Effector memory CD8-positive, alpha-beta T cell (primary cell): Measurements from ENCODE around the gene REEP5.
"Not testable (repeated sequence)": the region's sequence is repeated elsewhere in the genome, so short reads cannot be mapped to it uniquely, and the experiment has no call there.

Experiments used
- ATAC-seq: fragments of 150-1000 bp; cut with Tn5 transposase; replicated peaks from 2 replicates; pipeline ENCODE4 v1.10.0; 2021; ENCODE audit warnings: mild to moderate bottlenecking, moderate library complexity
- DNase-seq, 3 experiments: peaks; one replicate each; pipeline ENCODE4 v3.0.0; 2021
- H3K27ac Mint-ChIP-seq, 2 donors: one replicate each; pipeline ENCODE4 v1.8.0; 2022; ENCODE audit warnings: mild to moderate bottlenecking in 2 of 2, mixed read lengths in 2 of 2, moderate library complexity in 2 of 2
- H3K27me3 Mint-ChIP-seq, 2 donors: one replicate each; pipeline ENCODE4 v1.8.0; 2022; ENCODE audit warnings: mixed read lengths in 2 of 2
- H3K36me3 Mint-ChIP-seq: one replicate; pipeline ENCODE4 v1.8.0; 2022; ENCODE audit warnings: mild to moderate bottlenecking, moderate library complexity, mixed read lengths; ENCODE audit not compliant: insufficient read depth
- H3K4me1 Mint-ChIP-seq, 2 donors: one replicate each; pipeline ENCODE4 v1.8.0; 2022; ENCODE audit warnings: low read depth in 2 of 2, mixed read lengths in 2 of 2
- H3K4me3 Mint-ChIP-seq, 2 donors: one replicate each; pipeline ENCODE4 v1.8.0; 2022; ENCODE audit warnings: mild to moderate bottlenecking in 2 of 2, mixed read lengths in 2 of 2, moderate library complexity in 2 of 2
- H3K9me3 Mint-ChIP-seq, 2 donors: one replicate each; pipeline ENCODE4 v1.8.0; 2022; ENCODE audit warnings: mixed read lengths in 2 of 2
- total RNA-seq, 9 experiments: gene quantifications; one replicate each; lab custom pipeline; 2026; lab: John Stamatoyannopoulos, UW

Gene REEP5
- 36.3 to 147 (median 116) reads per million in 9 experiments for total RNA-seq

DNA sequence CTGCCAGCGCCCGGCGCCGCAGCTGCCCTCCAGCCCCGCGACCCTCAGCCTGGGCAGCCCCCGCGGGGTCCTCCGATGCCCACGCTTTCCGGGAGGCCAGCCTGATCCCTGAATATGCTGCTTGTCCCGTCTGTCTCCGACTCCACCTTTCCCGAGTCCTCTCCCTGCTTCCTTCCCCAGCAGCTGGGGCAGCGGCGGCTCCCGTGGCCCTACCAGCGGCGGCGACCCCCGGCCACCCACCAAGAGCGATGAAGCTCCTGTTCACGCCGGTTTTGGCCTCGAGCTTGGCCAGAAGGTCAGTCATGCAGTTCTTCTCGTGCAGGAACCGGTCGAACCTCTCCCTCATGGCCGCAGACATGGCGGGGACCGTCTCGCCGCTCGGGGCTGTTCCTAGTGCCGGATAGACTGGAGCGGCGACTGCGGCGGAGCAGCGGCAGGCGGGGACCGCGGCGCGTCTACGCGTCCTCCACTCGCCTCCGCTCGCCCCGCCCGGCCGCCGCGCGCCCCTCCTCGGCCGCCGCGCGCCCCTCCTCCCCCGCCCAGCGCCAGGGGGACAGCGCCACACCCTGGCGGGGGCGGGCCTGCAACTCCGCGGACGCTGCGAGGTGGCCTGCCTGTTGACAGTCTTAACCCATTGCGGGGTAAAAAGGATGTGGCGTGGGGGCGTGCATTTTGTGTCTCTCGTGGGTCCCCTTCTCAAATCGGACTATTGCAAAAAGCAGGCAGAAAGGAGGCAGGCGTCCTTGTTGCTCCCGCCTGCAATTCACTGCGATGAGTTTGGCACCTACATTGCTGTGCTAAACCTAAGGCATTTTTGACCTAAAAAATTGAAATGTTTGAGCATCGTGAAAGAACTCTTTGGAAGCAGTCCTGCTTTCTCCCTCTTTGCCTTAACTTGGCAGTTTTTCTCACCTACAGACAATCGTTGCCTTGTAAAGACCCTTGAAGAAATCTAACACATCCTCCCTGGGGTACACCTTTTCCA, at the start of gene REEP5:
Gene REEP5, minus strand, starts transcription at position 395 of the 985 bp plus-strand sequence. Its CDS starts 37 bp downstream, at position 358.
- DNase-seq = peak; percentile 80 to 85 (median 81)
- Mint-ChIP-seq H3K4me1 (peaks cover 46 to 58% of the 10 kb centered on the region in 2 donors), H3K27ac (peak within 1 kb of the TSS; percentile 82 to 96), H3K9me3 (no peaks in the 10 kb centered on the region), H3K36me3 (peaks cover 38% of the 10 kb centered on the region), H3K27me3 (no peaks in the 10 kb centered on the region), H3K4me3 (peak within 1 kb of the TSS; percentile 98 to 99)
- peak; percentile 73 for ATAC-seq

GRCh38 chr5:112971276-112971675, 49.2 kb upstream of the REEP5 start:
- Mint-ChIP-seq H3K27ac (no peak overlapping the region), H3K4me1 (peaks cover 8 to 14% of the 10 kb centered on the region in 2 donors), H3K27me3 (no peaks in the 10 kb centered on the region), H3K36me3 (peaks cover 9% of the 10 kb centered on the region), H3K4me3 (no peak overlapping the region), H3K9me3 (no peaks in the 10 kb centered on the region)
- ATAC-seq (no peak), DNase-seq (no peak)

DNA sequence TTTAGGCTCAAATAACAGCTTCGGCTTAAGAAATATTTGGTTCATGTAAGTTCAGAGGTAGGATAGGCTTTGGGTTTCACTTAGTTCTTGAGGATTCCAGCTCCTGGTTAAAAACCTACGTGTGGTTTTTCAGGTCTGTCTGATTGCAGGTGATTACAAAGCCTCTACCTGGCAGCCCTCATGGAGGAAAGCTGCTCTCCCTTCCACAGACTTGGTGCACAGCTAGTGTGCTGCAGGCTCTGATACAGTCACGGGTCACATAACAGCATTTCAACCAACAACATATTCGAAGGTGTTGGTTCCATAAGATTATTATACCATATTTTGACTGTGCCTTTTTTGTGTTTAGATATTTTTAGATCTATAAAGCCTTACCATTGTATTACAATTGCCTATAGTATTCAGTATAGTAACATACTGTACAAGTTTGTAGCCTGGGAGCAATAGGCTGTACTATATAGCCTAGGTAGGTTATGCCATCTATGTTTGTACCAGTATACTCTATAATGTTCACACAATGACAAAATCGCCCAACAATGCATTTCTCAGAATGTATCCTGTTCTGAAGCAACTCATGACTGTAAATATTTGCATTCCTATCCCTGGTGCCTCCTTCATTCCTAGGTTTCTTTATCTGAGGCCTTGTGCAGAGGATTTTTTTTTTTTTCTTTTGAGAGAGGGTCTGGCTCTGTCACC, 46.5 kb upstream of the REEP5 start:
- DNase-seq = no peak
- H3K4me1 Mint-ChIP-seq = peaks cover 2 to 6% of the 10 kb centered on the region in 2 donors
- H3K4me3 Mint-ChIP-seq = no peak overlapping the region
- H3K9me3 Mint-ChIP-seq = no peaks in the 10 kb centered on the region
- no peaks in the 10 kb centered on the region for H3K36me3 Mint-ChIP-seq
- ATAC-seq = no peak
- H3K27me3 Mint-ChIP-seq = no peaks in the 10 kb centered on the region
- H3K27ac Mint-ChIP-seq = no peak overlapping the region

DNA sequence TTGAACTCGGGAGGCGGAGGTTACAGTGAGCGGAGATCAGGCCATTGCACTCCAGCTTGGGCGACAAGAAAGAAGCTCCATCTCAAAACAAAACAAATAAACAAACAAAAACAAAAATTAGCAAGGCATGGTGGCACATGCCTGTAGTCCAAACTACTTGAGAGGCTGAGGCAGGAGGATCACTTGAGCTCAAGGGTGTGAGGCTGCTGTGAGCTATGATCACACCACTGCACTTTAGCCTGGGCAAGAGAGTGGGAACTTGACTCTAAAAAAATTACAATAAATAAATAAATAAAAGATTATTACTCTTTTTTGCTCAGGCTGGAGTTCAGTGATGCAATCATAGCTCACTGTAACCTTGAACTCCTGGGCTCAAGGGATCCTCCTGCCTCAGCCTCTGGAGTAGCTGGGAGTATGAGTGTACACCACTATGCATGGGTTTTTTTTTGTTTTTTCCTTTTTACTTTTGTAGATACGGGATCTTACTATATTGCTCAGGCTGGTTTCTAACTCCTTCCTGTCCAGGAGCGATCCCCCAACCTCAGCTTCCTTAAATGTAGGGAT, 45.6 kb upstream of the REEP5 start:
- Mint-ChIP-seq H3K36me3 (no peaks in the 10 kb centered on the region), H3K9me3 (no peaks in the 10 kb centered on the region), H3K27ac (no peak overlapping the region), H3K4me1 (peaks cover 2 to 11% of the 10 kb centered on the region in 2 donors), H3K27me3 (no peaks in the 10 kb centered on the region), H3K4me3 (no peak overlapping the region)
- ATAC-seq (no peak), DNase-seq (no peak)

DNA sequence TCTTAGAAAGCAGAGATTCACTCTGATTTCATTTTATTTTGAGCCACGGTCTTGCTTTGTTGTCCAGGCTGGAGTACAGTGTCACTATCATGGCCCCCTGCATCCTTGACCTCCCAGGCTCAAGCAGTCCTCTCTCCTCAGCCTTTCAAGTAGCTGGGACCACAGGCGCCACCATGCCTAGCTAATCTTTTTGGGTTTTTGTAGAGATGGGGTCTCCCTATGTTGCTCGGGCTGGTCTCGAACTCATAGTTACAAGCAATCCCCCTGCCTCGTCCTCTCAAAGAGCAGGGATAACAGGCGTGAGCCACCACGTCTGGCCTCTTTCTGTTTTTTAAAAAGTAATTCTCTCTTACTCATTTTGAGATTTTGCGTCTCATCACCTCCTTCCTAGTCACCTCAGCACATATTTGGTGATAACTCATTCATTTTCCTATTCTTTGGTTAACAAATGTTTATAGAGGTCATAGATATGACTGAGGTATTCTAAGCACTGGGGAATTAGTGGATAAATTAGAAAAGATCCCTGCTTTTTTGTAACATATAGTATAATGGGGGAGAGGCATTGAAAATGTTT, 43.8 kb upstream of the REEP5 start:
- peaks cover 2 to 11% of the 10 kb centered on the region in 2 donors for H3K4me1 Mint-ChIP-seq
- no peak overlapping the region for H3K27ac Mint-ChIP-seq
- no peak overlapping the region for H3K4me3 Mint-ChIP-seq
- no peaks in the 10 kb centered on the region for H3K36me3 Mint-ChIP-seq
- no peak for ATAC-seq
- no peaks in the 10 kb centered on the region for H3K27me3 Mint-ChIP-seq
- DNase-seq = no peak
- H3K9me3 Mint-ChIP-seq = no peaks in the 10 kb centered on the region

- not testable (repeated sequence) for H3K4me3 Mint-ChIP-seq, DNase-seq, H3K27me3 Mint-ChIP-seq, H3K9me3 Mint-ChIP-seq, ATAC-seq, H3K36me3 Mint-ChIP-seq
- Mint-ChIP-seq H3K4me1 (peaks cover 2 to 11% of the 10 kb centered on the region in 2 donors), H3K27ac (peak overlapping the region in 1 of 2 donors; percentile 20)
These were observed 41.3 kb upstream of the REEP5 start for GRCh38 chr5:112963374-112963733.

DNA sequence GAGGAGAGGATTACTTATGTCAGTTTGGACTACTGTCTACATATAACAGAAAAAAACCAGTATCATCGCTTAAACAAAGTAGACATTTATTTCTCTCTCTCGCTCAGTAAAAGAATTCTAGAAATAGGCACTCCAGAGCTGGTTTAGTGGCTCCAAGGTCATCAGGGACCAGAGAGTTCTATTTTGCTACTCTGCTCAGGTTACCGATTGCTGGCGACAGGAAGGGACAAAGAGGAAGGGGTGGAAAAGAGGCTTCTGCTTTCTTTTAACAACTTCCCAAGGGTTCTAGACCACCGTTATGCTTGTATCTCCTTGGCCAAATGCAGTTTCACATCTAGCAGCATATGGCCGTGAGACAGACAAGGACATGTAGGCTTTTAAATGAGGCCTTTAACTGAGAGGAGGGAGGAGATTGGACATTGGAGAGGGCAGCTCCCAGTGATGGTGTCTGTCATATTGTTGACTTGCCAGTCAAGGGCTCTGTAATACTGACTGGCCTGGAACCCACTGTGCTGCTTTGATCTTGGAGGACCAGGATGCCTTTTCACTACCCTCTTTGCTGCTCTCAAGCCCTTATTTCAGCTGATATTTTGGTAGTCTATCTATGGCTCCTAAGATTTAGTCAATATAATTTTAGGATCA, 39.0 kb upstream of the REEP5 start:
- no peaks in the 10 kb centered on the region for H3K36me3 Mint-ChIP-seq
- no peaks in the 10 kb centered on the region for H3K9me3 Mint-ChIP-seq
- no peak overlapping the region for H3K4me3 Mint-ChIP-seq
- H3K27me3 Mint-ChIP-seq = no peaks in the 10 kb centered on the region
- H3K27ac Mint-ChIP-seq = no peak overlapping the region
- ATAC-seq = no peak
- H3K4me1 Mint-ChIP-seq = peaks cover 2 to 11% of the 10 kb centered on the region in 2 donors
- no peak for DNase-seq

- H3K4me1 Mint-ChIP-seq = peaks cover 2 to 11% of the 10 kb centered on the region in 2 donors
- H3K36me3 Mint-ChIP-seq = no peaks in the 10 kb centered on the region
- no peaks in the 10 kb centered on the region for H3K9me3 Mint-ChIP-seq
- ATAC-seq (no peak), DNase-seq (no peak)
- H3K4me3 Mint-ChIP-seq = no peak overlapping the region
- H3K27ac Mint-ChIP-seq = peak overlapping the region in 1 of 2 donors; percentile 12
- H3K27me3 Mint-ChIP-seq = no peaks in the 10 kb centered on the region
These were observed 38.3 kb upstream of the REEP5 start for GRCh38 chr5:112960315-112960714.

- H3K27me3 Mint-ChIP-seq, H3K36me3 Mint-ChIP-seq, ATAC-seq, DNase-seq, H3K9me3 Mint-ChIP-seq, H3K4me3 Mint-ChIP-seq: not testable (repeated sequence)
- H3K4me1 Mint-ChIP-seq = peaks cover 2 to 11% of the 10 kb centered on the region in 2 donors
- H3K27ac Mint-ChIP-seq = peak overlapping the region in 1 of 2 donors; percentile 12
These were observed 37.8 kb upstream of the REEP5 start for GRCh38 chr5:112959872-112960271.

DNA sequence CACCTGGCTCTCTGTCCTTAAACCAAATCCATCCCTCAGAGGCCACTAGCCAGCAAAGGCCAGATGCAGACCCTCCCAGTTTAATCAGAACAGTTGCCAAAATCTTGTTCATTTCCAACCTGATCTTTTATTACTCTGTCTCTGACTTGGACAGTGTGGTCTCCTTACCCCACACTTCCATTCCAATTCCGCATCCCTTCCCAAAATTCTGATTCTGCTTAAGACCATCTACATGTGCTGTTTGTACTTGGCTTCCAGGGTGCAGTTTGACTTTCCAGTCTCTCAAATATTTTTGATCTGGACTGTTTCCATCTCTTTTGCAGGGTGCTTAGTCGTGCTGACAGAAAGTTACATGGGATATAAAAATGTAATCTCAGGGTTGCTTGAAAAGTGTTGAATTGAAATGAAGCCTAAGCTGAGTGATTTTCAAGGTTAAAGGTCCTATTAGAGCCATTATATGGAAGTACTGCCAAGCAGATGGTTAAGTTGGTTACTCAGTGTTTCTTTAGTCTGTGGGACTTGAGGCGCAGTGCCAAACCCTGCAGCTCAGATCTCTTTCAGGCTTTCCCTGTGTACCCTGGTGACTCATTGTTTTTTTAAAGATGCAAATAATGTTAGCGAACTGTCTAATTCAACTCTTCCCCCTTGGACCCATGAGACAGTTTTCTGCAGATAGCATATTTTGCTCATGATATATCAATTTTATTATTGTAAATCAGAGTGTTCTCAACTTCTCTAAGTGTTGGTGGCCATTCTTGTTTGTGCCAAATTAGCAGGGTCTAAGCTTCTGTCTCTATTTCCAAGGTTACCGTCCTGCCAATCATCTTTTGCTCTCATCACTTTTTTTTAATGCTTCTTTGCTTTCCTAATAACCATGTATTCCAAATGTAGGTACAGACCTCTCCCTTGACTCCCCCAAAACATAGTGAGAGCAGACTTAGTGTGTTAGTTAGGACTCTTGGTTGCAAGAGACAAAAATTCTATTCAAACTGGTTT, 36.4 kb upstream of the REEP5 start:
- H3K27me3 Mint-ChIP-seq = no peaks in the 10 kb centered on the region
- no peak overlapping the region for H3K27ac Mint-ChIP-seq
- H3K36me3 Mint-ChIP-seq = no peaks in the 10 kb centered on the region
- ATAC-seq (no peak), DNase-seq (no peak)
- no peaks in the 10 kb centered on the region for H3K9me3 Mint-ChIP-seq
- no peak overlapping the region for H3K4me3 Mint-ChIP-seq
- H3K4me1 Mint-ChIP-seq = peaks cover 0 to 4% of the 10 kb centered on the region in 2 donors

- Mint-ChIP-seq H3K36me3 (no peaks in the 10 kb centered on the region), H3K27me3 (no peaks in the 10 kb centered on the region), H3K9me3 (no peaks in the 10 kb centered on the region), H3K4me1 (no peaks in the 10 kb centered on the region), H3K4me3 (no peak overlapping the region), H3K27ac (no peak overlapping the region)
- ATAC-seq (no peak), DNase-seq (no peak)
These were observed 35.2 kb upstream of the REEP5 start for GRCh38 chr5:112957036-112957808.
